ENCODE measurements around the gene FTCDNL1.

DNA sequence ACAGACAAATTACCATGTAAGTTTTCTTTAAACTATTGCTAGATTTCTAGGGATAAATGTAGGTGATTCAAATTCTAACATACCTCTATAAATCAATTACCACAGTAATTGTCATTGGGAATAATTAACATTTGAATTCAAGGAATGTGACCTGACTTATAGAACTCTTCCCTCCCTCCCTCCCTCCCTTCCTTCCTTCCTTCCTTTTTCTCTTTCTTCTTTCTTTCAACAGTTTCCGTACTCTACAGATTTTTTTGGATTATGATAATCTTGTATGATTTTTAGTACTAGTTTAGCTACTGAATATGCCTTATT lies 18.2 kb upstream of the FTCDNL1 start:
- TF ChIP-seq, protein P1, sequence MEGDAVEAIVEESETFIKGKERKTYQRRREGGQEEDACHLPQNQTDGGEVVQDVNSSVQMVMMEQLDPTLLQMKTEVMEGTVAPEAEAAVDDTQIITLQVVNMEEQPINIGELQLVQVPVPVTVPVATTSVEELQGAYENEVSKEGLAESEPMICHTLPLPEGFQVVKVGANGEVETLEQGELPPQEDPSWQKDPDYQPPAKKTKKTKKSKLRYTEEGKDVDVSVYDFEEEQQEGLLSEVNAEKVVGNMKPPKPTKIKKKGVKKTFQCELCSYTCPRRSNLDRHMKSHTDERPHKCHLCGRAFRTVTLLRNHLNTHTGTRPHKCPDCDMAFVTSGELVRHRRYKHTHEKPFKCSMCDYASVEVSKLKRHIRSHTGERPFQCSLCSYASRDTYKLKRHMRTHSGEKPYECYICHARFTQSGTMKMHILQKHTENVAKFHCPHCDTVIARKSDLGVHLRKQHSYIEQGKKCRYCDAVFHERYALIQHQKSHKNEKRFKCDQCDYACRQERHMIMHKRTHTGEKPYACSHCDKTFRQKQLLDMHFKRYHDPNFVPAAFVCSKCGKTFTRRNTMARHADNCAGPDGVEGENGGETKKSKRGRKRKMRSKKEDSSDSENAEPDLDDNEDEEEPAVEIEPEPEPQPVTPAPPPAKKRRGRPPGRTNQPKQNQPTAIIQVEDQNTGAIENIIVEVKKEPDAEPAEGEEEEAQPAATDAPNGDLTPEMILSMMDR (IDR thresholded peaks at IDR 0.05): no peak
- TF ChIP-seq POLR2A (IDR thresholded peaks at IDR 0.05): no peak
